DND-41 (cell line): ENCODE data around the gene ESRRB.

Experiments used
- CTCF ChIP-seq: IDR thresholded peaks from 2 replicates; pipeline ENCODE4 v1.5.1; 2012; ENCODE audit warnings: borderline replicate concordance, low read length, moderate library complexity, mild to moderate bottlenecking; ENCODE audit not compliant: poor library complexity, severe bottlenecking; ENCODE audit errors: extremely low read depth
- EZH2 ChIP-seq: IDR thresholded peaks from 3 replicates; pipeline ENCODE4 v1.6.1; 2012; ENCODE audit warnings: borderline replicate concordance, low read depth, mild to moderate bottlenecking, moderate library complexity, low read length, inconsistent platforms; ENCODE audit not compliant: severe bottlenecking

DNA sequence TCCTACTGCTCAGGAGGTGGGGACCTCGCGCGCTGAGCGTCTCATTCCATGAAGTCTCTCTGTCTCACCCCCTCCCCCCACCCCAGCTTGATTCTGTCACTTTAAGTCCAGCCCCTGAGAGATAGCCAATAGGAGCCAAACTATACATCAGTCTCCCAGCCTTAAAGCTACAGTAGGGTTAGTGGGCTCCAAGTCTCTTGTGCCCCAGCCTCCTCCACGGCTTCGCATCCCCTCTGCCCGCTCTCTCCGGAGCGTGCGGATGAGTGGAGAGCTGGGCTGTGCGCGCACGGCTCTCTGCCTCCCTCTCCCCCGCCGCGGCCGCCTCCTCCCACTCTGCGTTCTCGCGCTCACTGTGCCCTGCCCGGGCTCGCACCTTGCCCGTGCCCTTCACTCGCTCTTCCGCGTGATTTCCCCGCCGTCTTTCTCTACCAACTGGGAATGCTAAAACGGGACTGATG, at the start of gene ESRRB:
- no peak for TF ChIP-seq CTCF
- no peak for TF ChIP-seq EZH2
